Measurements from ENCODE around the gene GGNBP2.

Gene GGNBP2

GRCh38 chr17:36544307-36545076 is at the start of gene GGNBP2:
Gene GGNBP2 (plus strand): TSS chr17:36544919. CDS start chr17:36545725, 806 bp downstream.
- DNase-seq: peak; percentile 93

- no peak for DNase-seq
Observed at GRCh38 chr17:36495076-36495578, 49.6 kb upstream of the GGNBP2 start.

- no peak for DNase-seq
Observed at GRCh38 chr17:36496018-36496789, 48.5 kb upstream of the GGNBP2 start.

GRCh38 chr17:36498155-36498554 is 46.6 kb upstream of the GGNBP2 start:
- no peak for DNase-seq

GRCh38 chr17:36498560-36499300 is 46.0 kb upstream of the GGNBP2 start:
- peak; percentile 42 for DNase-seq

GRCh38 chr17:36500745-36501225 is 43.9 kb upstream of the GGNBP2 start:
- peak; percentile 46 for DNase-seq

GRCh38 chr17:36501351-36501750 is 43.4 kb upstream of the GGNBP2 start:
- peak; percentile 43 for DNase-seq

- DNase-seq: peak; percentile 42
Observed at GRCh38 chr17:36501963-36502362, 42.8 kb upstream of the GGNBP2 start.

GRCh38 chr17:36503456-36504155 is 41.1 kb upstream of the GGNBP2 start:
- peak; percentile 42 for DNase-seq

GRCh38 chr17:36504156-36504545 is 40.6 kb upstream of the GGNBP2 start:
- no peak for DNase-seq

- peak; percentile 39 for DNase-seq
Observed at GRCh38 chr17:36505171-36505570, 39.5 kb upstream of the GGNBP2 start.

- DNase-seq: peak; percentile 33
Observed at GRCh38 chr17:36506249-36506826, 38.4 kb upstream of the GGNBP2 start.

- DNase-seq: peak; percentile 33
Observed at GRCh38 chr17:36506831-36507230, 37.9 kb upstream of the GGNBP2 start.

GRCh38 chr17:36507266-36507665 is 37.5 kb upstream of the GGNBP2 start:
- DNase-seq: peak; percentile 25

GRCh38 chr17:36508439-36508838 is 36.3 kb upstream of the GGNBP2 start:
- peak; percentile 39 for DNase-seq

GRCh38 chr17:36509272-36509985 is 35.3 kb upstream of the GGNBP2 start:
- peak; percentile 42 for DNase-seq

GRCh38 chr17:36510636-36511035 is 34.1 kb upstream of the GGNBP2 start:
- peak; percentile 48 for DNase-seq

GRCh38 chr17:36511216-36511615 is 33.5 kb upstream of the GGNBP2 start:
- peak; percentile 42 for DNase-seq

GRCh38 chr17:36512641-36513040 is 32.1 kb upstream of the GGNBP2 start:
- no peak for DNase-seq

- peak; percentile 42 for DNase-seq
Observed at GRCh38 chr17:36514856-36515255, 29.9 kb upstream of the GGNBP2 start.

- peak; percentile 17 for DNase-seq
Observed at GRCh38 chr17:36515837-36516236, 28.9 kb upstream of the GGNBP2 start.

Measured in activated CD8-positive, alpha-beta memory T cell treated with anti-CD3 and anti-CD28 coated beads, Interleukin-2, amount 50 U/mL, for 48 hours (primary cell).